ENCODE data around the gene SRPK3. TPM values are rescaled to one million over a fixed set of nuclear protein-coding genes. Genes with fewer than 3 reads are reported as not detected.

SRPK3 gene
- total RNA-seq, 1 donor from 2014 or later: not detected

GRCh38 chrX:153784325-153784967 is 3.6 kb downstream of the SRPK3 start:
- H3K4me3 Mint-ChIP-seq (ENCODE audit: low read depth): no peak overlapping the region
- no peak overlapping the region for H3K27ac Mint-ChIP-seq
- no peak for TF ChIP-seq CTCF (IDR thresholded peaks at IDR 0.05; ENCODE audit: unreplicated experiment)
- H3K4me1 Mint-ChIP-seq (ENCODE audit: low read depth): no peaks in the 10 kb centered on the region
- H3K9me3 Mint-ChIP-seq (ENCODE audit: low read depth): no peaks in the 10 kb centered on the region
- no peak for DNase-seq (ENCODE audit: low spot score, unreplicated experiment)
- no peaks in the 10 kb centered on the region for H3K27me3 Mint-ChIP-seq
- H3K36me3 Mint-ChIP-seq (ENCODE audit: insufficient read depth): peaks cover 6% of the 10 kb centered on the region

GRCh38 chrX:153786669-153787068 is 5.8 kb downstream of the SRPK3 start:
- H3K4me1 Mint-ChIP-seq (ENCODE audit: low read depth): no peaks in the 10 kb centered on the region
- TF ChIP-seq CTCF (IDR thresholded peaks at IDR 0.05; ENCODE audit: unreplicated experiment): no peak
- H3K27ac Mint-ChIP-seq: no peak overlapping the region
- no peaks in the 10 kb centered on the region for H3K27me3 Mint-ChIP-seq
- H3K36me3 Mint-ChIP-seq (ENCODE audit: insufficient read depth): peaks cover 6% of the 10 kb centered on the region
- H3K4me3 Mint-ChIP-seq (ENCODE audit: low read depth): no peak overlapping the region
- H3K9me3 Mint-ChIP-seq (ENCODE audit: low read depth): peaks cover 3% of the 10 kb centered on the region
- DNase-seq (ENCODE audit: low spot score, unreplicated experiment): no peak

GRCh38 chrX:153789654-153790053 is 8.8 kb downstream of the SRPK3 start:
- H3K36me3 Mint-ChIP-seq (ENCODE audit: insufficient read depth): peaks cover 8% of the 10 kb centered on the region
- H3K4me1 Mint-ChIP-seq (ENCODE audit: low read depth): peaks cover 5% of the 10 kb centered on the region
- no peak for DNase-seq (ENCODE audit: low spot score, unreplicated experiment)
- H3K27ac Mint-ChIP-seq: no peak overlapping the region
- TF ChIP-seq CTCF (IDR thresholded peaks at IDR 0.05; ENCODE audit: unreplicated experiment): no peak
- H3K27me3 Mint-ChIP-seq: no peaks in the 10 kb centered on the region
- no peak overlapping the region for H3K4me3 Mint-ChIP-seq (ENCODE audit: low read depth)
- H3K9me3 Mint-ChIP-seq (ENCODE audit: low read depth): peaks cover 3% of the 10 kb centered on the region

GRCh38 chrX:153791104-153791852 is 10.4 kb downstream of the SRPK3 start:
- Mint-ChIP-seq H3K27ac (no peak overlapping the region), H3K9me3 (ENCODE audit: low read depth) (peaks cover 3% of the 10 kb centered on the region), H3K36me3 (ENCODE audit: insufficient read depth) (peaks cover 8% of the 10 kb centered on the region), H3K4me3 (ENCODE audit: low read depth) (no peak overlapping the region), H3K4me1 (ENCODE audit: low read depth) (peaks cover 9% of the 10 kb centered on the region), H3K27me3 (no peaks in the 10 kb centered on the region)
- no peak for DNase-seq (ENCODE audit: low spot score, unreplicated experiment)
- TF ChIP-seq CTCF (IDR thresholded peaks at IDR 0.05; ENCODE audit: unreplicated experiment): no peak

- Mint-ChIP-seq H3K4me3 (ENCODE audit: low read depth) (no peak overlapping the region), H3K4me1 (ENCODE audit: low read depth) (peaks cover 9% of the 10 kb centered on the region), H3K27ac (no peak overlapping the region), H3K36me3 (ENCODE audit: insufficient read depth) (peaks cover 4% of the 10 kb centered on the region), H3K9me3 (ENCODE audit: low read depth) (peaks cover 3% of the 10 kb centered on the region), H3K27me3 (no peaks in the 10 kb centered on the region)
- TF ChIP-seq CTCF (IDR thresholded peaks at IDR 0.05; ENCODE audit: unreplicated experiment): no peak
- DNase-seq (ENCODE audit: low spot score, unreplicated experiment): no peak
Measured at GRCh38 chrX:153792368-153792767, 11.5 kb downstream of the SRPK3 start.
